Breast epithelium (tissue), 4 donors: Measurements from ENCODE around the gene TRIM47. TPM values are rescaled to one million over a fixed set of nuclear protein-coding genes. Genes with fewer than 3 reads are reported as not detected.
A peak's percentile ranks its signal among the peaks of the same experiment; 100 is the strongest.

Experiments used
- DNase-seq, 2 donors: peaks; one replicate each; pipeline ENCODE4 v3.0.0-alpha.2; 2019; ENCODE audit warnings: low spot score in 2 of 2
- H3K27ac ChIP-seq, 2 donors: fragments of 200-600 bp; sonication (generic) in 1 of 2; one replicate each; pipeline ENCODE4 v1.5.1; 2016 to 2019; ENCODE audit warnings: mild to moderate bottlenecking in 1 of 2
- H3K27me3 ChIP-seq, 2 donors: fragments of 200-600 bp; sonication (generic) in 1 of 2; one replicate each; pipeline versions ENCODE4 v1.5.1 to v1.6.0; 2017 to 2019; ENCODE audit warnings: control low read depth in 1 of 2, mild to moderate bottlenecking in 1 of 2
- H3K36me3 ChIP-seq: fragments of 200-600 bp; one replicate; pipeline ENCODE4 v1.5.1; 2019
- H3K4me1 ChIP-seq, 2 donors: fragments of 200-600 bp; sonication (generic); one replicate each; pipeline ENCODE4 v1.5.1; 2016 to 2019; ENCODE audit warnings: control low read depth in 1 of 2
- H3K4me3 ChIP-seq, 3 donors: fragments of 200-600 bp; sonication (generic); 1 replicate in 2 of 3; 2 replicates in 1 of 3; pipeline ENCODE4 v1.5.1; 2016 to 2019; ENCODE audit warnings: mild to moderate bottlenecking in 3 of 3, moderate library complexity in 2 of 3
- H3K9me3 ChIP-seq, 2 donors: fragments of 200-600 bp; sonication (generic) in 1 of 2; one replicate each; pipeline ENCODE4 v1.5.1; 2016 to 2019; ENCODE audit warnings: control low read depth in 1 of 2
- POLR2A ChIP-seq: fragments of 450-650 bp; IDR thresholded peaks from one replicate; pipeline ENCODE4 v1.6.1; 2016; ENCODE audit warnings: antibody characterized with exemption, mild to moderate bottlenecking, moderate library complexity
- POLR2AphosphoS5 ChIP-seq, 3 donors: sonication (generic); formaldehyde crosslinking; IDR thresholded peaks; one replicate each; pipeline ENCODE4 v1.6.1; 2017; ENCODE audit warnings: antibody characterized with exemption in 3 of 3
- intact Hi-C: fragments of 100-400 bp; cut with DNase I; formaldehyde crosslinking; loops from one replicate; pipeline ENCODE4 v1.15.1; 2023; ENCODE audit warnings: low total_unique reads
- total RNA-seq, 3 donors: library from RNA; depleted of rRNA; stranded (reverse); fragments of >200 nt; gene quantifications; one replicate each; pipeline ENCODE4 v1.1.0, GENCODE V29; 2016
- TF ChIP-seq, protein P1 (sequence below), 3 donors: fragments of 450-650 bp; IDR thresholded peaks; one replicate each; pipeline ENCODE4 v1.5.1; 2016 to 2017; ENCODE audit warnings: antibody characterized with exemption in 3 of 3, mild to moderate bottlenecking in 3 of 3, moderate library complexity in 3 of 3

The TRIM47 gene
- total RNA-seq, 3 donors from 2014 or later: 15.4 to 26.1 (median 23.3) TPM

DNA sequence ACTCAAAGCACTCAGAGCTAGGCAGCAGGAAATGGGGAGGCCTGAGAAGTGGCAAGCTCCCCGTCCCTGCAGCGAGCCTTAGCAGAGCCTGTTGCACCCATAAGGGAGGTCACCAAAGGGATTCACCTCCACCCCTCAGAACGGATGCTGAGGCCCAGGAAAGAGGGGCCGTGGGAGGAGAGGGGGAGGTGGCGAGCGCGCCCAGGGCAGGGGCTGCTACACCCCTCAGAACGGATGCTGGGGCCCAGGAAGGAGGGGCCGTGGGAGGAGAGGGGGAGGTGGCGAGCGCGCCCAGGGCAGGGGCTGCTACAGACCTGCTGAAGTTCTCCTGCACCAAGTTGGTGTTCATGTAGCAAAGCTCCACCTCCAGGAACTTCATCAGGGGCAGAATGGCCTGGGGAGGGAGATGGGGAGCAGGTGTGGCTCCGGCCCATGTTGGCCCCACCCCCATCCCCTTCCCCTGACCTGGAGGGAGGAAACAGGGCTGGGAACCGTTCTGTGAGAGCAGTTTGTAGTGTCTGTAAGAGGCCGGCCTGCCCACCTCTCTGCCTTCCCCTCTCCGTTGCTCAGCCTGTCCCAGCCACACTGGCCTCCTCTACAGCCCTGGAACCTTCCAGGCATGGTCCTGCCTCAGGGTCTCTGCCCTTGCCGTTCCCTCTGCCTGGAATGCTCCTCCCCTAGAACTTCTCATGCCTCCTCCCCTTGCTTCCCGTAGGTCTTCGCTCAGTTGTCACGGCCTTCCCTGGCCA lies 45.6 kb downstream of the TRIM47 start:
- no peak for DNase-seq
- intact Hi-C loops: no loop called here
- no peaks in the 10 kb centered on the region for H3K36me3 ChIP-seq
- H3K27me3 ChIP-seq: no peaks in the 10 kb centered on the region
- H3K4me3 ChIP-seq: no peak overlapping the region
- peak overlapping the region; percentile 22 to 72 for H3K27ac ChIP-seq
- peaks cover 0 to 7% of the 10 kb centered on the region in 2 donors for H3K4me1 ChIP-seq
- TF ChIP-seq POLR2A: no peak
- TF ChIP-seq POLR2AphosphoS5 (IDR thresholded peaks at IDR 0.05): no peak
- TF ChIP-seq, protein P1, sequence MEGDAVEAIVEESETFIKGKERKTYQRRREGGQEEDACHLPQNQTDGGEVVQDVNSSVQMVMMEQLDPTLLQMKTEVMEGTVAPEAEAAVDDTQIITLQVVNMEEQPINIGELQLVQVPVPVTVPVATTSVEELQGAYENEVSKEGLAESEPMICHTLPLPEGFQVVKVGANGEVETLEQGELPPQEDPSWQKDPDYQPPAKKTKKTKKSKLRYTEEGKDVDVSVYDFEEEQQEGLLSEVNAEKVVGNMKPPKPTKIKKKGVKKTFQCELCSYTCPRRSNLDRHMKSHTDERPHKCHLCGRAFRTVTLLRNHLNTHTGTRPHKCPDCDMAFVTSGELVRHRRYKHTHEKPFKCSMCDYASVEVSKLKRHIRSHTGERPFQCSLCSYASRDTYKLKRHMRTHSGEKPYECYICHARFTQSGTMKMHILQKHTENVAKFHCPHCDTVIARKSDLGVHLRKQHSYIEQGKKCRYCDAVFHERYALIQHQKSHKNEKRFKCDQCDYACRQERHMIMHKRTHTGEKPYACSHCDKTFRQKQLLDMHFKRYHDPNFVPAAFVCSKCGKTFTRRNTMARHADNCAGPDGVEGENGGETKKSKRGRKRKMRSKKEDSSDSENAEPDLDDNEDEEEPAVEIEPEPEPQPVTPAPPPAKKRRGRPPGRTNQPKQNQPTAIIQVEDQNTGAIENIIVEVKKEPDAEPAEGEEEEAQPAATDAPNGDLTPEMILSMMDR (IDR thresholded peaks at IDR 0.05): no peak
- H3K9me3 ChIP-seq: no peaks in the 10 kb centered on the region

GRCh38 chr17:75832164-75832651 lies 46.2 kb downstream of the TRIM47 start:
- peak overlapping the region; percentile 22 to 72 for H3K27ac ChIP-seq

DNA sequence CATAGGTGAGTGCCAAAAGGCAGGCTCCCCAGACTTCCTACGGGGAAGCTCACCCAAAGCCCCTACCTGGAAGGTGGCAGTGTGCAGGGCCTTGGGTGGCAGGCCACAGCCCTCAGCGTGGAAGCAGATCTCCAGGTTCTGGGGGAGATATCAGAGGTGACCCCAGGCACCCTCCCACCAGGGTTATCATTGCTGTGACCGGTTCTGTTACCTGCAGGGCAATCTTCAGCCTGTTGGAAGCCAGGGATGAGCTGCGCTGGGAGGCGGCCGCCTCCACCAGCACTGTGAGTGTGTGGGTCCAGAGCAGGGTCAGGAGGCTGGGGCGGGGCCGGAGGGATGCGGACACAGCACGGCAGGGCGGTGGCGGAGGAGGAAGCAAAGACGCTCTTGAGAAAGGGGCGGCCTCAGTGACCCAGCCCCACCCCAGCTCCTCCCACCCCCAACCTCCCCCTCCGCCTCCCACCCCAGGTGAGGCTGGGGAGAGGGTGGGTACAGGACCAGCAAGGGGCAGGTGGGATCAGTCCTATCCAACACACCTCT lies 47.3 kb downstream of the TRIM47 start:
- Histone ChIP-seq H3K36me3 (no peaks in the 10 kb centered on the region), H3K9me3 (no peaks in the 10 kb centered on the region), H3K27me3 (no peaks in the 10 kb centered on the region), H3K4me1 (peaks cover 3 to 22% of the 10 kb centered on the region in 2 donors), H3K4me3 (no peak overlapping the region), H3K27ac (peak overlapping the region; percentile 11 to 72)
- intact Hi-C loops: no loop called here
- DNase-seq: no peak
- TF ChIP-seq POLR2A (no peak), POLR2AphosphoS5 (IDR thresholded peaks at IDR 0.05) (no peak)

More at GRCh38 chr17:75832164-75832651, 46.2 kb downstream of the TRIM47 start:
- H3K9me3 ChIP-seq: no peaks in the 10 kb centered on the region
- TF ChIP-seq POLR2AphosphoS5 (IDR thresholded peaks at IDR 0.05): peak in 1 of 3 donors; percentile 26
- TF ChIP-seq, protein P1 (IDR thresholded peaks at IDR 0.05): no peak
- no peak overlapping the region for H3K4me3 ChIP-seq
- H3K4me1 ChIP-seq: peaks cover under 1 to 14% of the 10 kb centered on the region in 2 donors
- intact Hi-C loops: no loop called here
- DNase-seq: no peak
- H3K27me3 ChIP-seq: no peaks in the 10 kb centered on the region
- no peaks in the 10 kb centered on the region for H3K36me3 ChIP-seq

- Histone ChIP-seq H3K9me3 (no peaks in the 10 kb centered on the region), H3K4me3 (no peak overlapping the region), H3K27me3 (no peaks in the 10 kb centered on the region), H3K27ac (no peak overlapping the region), H3K4me1 (peaks cover 3 to 22% of the 10 kb centered on the region in 2 donors), H3K36me3 (no peaks in the 10 kb centered on the region)
- intact Hi-C loops: no loop called here
- TF ChIP-seq, protein P1 (IDR thresholded peaks at IDR 0.05): peak in 1 of 3 donors; percentile 24
- TF ChIP-seq POLR2AphosphoS5 (IDR thresholded peaks at IDR 0.05): no peak
- no peak for DNase-seq
Observed at GRCh38 chr17:75830164-75831031, 48.0 kb downstream of the TRIM47 start.

GRCh38 chr17:75829747-75830146 lies 48.6 kb downstream of the TRIM47 start:
- no peaks in the 10 kb centered on the region for H3K36me3 ChIP-seq
- peaks cover 3 to 26% of the 10 kb centered on the region in 2 donors for H3K4me1 ChIP-seq
- intact Hi-C loops: no loop called here

More at GRCh38 chr17:75829747-75830146, 48.6 kb downstream of the TRIM47 start:
- DNase-seq: no peak
- TF ChIP-seq POLR2A (no peak), POLR2AphosphoS5 (IDR thresholded peaks at IDR 0.05) (no peak)
- TF ChIP-seq, protein P1 (IDR thresholded peaks at IDR 0.05): no peak
- Histone ChIP-seq H3K9me3 (no peaks in the 10 kb centered on the region), H3K27ac (no peak overlapping the region), H3K4me3 (no peak overlapping the region), H3K27me3 (no peaks in the 10 kb centered on the region)
